HG03196 (cell line): ENCODE results near the gene AP1B1.
"Not testable (repeated sequence)": the region's sequence is repeated elsewhere in the genome, so short reads cannot be mapped to it uniquely, and the experiment has no call there.

ENCODE experiments used
- ATAC-seq: cut with Tn5 transposase; IDR thresholded peaks from one replicate; pipeline ENCODE4 v1.9.1; 2021; ENCODE audit not compliant: unreplicated experiment

AP1B1 gene

GRCh38 chr22:29351891-29352290 is 36.5 kb downstream of the AP1B1 start:
- ATAC-seq: no peak

GRCh38 chr22:29351042-29351441 is 37.3 kb downstream of the AP1B1 start:
- ATAC-seq: no peak

- ATAC-seq: no peak
These were observed 39.4 kb downstream of the AP1B1 start for GRCh38 chr22:29348956-29349355.

GRCh38 chr22:29348041-29348440 is 40.3 kb downstream of the AP1B1 start:
- ATAC-seq: no peak

- no peak for ATAC-seq
These were observed 41.7 kb downstream of the AP1B1 start for GRCh38 chr22:29346659-29347058.

- no peak for ATAC-seq
These were observed 42.4 kb downstream of the AP1B1 start for GRCh38 chr22:29345932-29346331.

GRCh38 chr22:29344889-29345288 is 43.5 kb downstream of the AP1B1 start:
- not testable (repeated sequence) for ATAC-seq

- ATAC-seq: no peak
These were observed 44.2 kb downstream of the AP1B1 start for GRCh38 chr22:29344137-29344536.

GRCh38 chr22:29343313-29343805 is 45.0 kb downstream of the AP1B1 start:
- ATAC-seq: no peak

GRCh38 chr22:29342577-29343312 is 45.6 kb downstream of the AP1B1 start:
- ATAC-seq: no peak

GRCh38 chr22:29342177-29342576 is 46.2 kb downstream of the AP1B1 start:
- no peak for ATAC-seq

- no peak for ATAC-seq
These were observed 46.6 kb downstream of the AP1B1 start for GRCh38 chr22:29341849-29342127.

- no peak for ATAC-seq
These were observed 47.1 kb downstream of the AP1B1 start for GRCh38 chr22:29341056-29341848.

- ATAC-seq: no peak
These were observed 47.8 kb downstream of the AP1B1 start for GRCh38 chr22:29340566-29340965.

GRCh38 chr22:29339381-29340235 is 48.8 kb downstream of the AP1B1 start:
- ATAC-seq: no peak

GRCh38 chr22:29338398-29338797 is 50.0 kb downstream of the AP1B1 start:
- no peak for ATAC-seq

- ATAC-seq: no peak
These were observed 50.6 kb downstream of the AP1B1 start for GRCh38 chr22:29337631-29338284.

GRCh38 chr22:29336751-29337490 is 51.4 kb downstream of the AP1B1 start:
- ATAC-seq: no peak

GRCh38 chr22:29335656-29336055 is 52.7 kb downstream of the AP1B1 start:
- ATAC-seq: no peak

GRCh38 chr22:29334696-29335344 is 53.5 kb downstream of the AP1B1 start:
- ATAC-seq: no peak
